ENCODE measurements around the gene FGD6.

Gene FGD6

GRCh38 chr12:95129115-95129514, 88.2 kb downstream of the FGD6 start:
- DNase-seq (ENCODE audit: low spot score): no peak
- TF ChIP-seq CTCF (IDR thresholded peaks at IDR 0.05): no peak
- Histone ChIP-seq H3K27ac (no peak overlapping the region), H3K4me3 (no peak overlapping the region)

- DNase-seq (ENCODE audit: low spot score): no peak
- H3K4me3 ChIP-seq: no peak overlapping the region
- H3K27ac ChIP-seq: no peak overlapping the region
- no peak for TF ChIP-seq CTCF (IDR thresholded peaks at IDR 0.05)
These were observed 90.5 kb downstream of the FGD6 start for GRCh38 chr12:95126736-95127135.

GRCh38 chr12:95126076-95126475, 91.2 kb downstream of the FGD6 start:
- no peak for TF ChIP-seq CTCF (IDR thresholded peaks at IDR 0.05)
- Histone ChIP-seq H3K27ac (no peak overlapping the region), H3K4me3 (no peak overlapping the region)

GRCh38 chr12:95124106-95124505, 93.2 kb downstream of the FGD6 start:
- H3K27ac ChIP-seq: no peak overlapping the region
- no peak for TF ChIP-seq CTCF (IDR thresholded peaks at IDR 0.05)
- no peak overlapping the region for H3K4me3 ChIP-seq
- no peak for DNase-seq (ENCODE audit: low spot score)

More at GRCh38 chr12:95126076-95126475, 91.2 kb downstream of the FGD6 start:
- no peak for DNase-seq (ENCODE audit: low spot score)

GRCh38 chr12:95118788-95119179, 98.5 kb downstream of the FGD6 start:
- Histone ChIP-seq H3K4me3 (no peak overlapping the region), H3K27ac (peak overlapping the region; percentile 2 to 20)
- DNase-seq (ENCODE audit: low spot score): no peak
- TF ChIP-seq CTCF (IDR thresholded peaks at IDR 0.05): no peak

GRCh38 chr12:95118138-95118787, 99.0 kb downstream of the FGD6 start:
- TF ChIP-seq CTCF (IDR thresholded peaks at IDR 0.05): no peak
- Histone ChIP-seq H3K4me3 (no peak overlapping the region), H3K27ac (peak overlapping the region; percentile 2 to 20)
- no peak for DNase-seq (ENCODE audit: low spot score)

GRCh38 chr12:95117178-95117599, 100.1 kb downstream of the FGD6 start:
- H3K27ac ChIP-seq: no peak overlapping the region
- TF ChIP-seq CTCF (IDR thresholded peaks at IDR 0.05): peak; percentile 36
- H3K4me3 ChIP-seq: no peak overlapping the region
- no peak for DNase-seq (ENCODE audit: low spot score)

Measured in coronary artery (tissue), 2 donors.